ENCODE measurements around the gene METTL24. TPM values are rescaled to one million over a fixed set of nuclear protein-coding genes. Genes with fewer than 3 reads are reported as not detected.
"Not testable (repeated sequence)": the region's sequence is repeated elsewhere in the genome, so short reads cannot be mapped to it uniquely, and the experiment has no call there.

METTL24 gene
- total and polyA plus RNA-seq, 3 experiments from 2014 or later: 0.35 to 0.98 TPM; not detected in 1

DNA sequence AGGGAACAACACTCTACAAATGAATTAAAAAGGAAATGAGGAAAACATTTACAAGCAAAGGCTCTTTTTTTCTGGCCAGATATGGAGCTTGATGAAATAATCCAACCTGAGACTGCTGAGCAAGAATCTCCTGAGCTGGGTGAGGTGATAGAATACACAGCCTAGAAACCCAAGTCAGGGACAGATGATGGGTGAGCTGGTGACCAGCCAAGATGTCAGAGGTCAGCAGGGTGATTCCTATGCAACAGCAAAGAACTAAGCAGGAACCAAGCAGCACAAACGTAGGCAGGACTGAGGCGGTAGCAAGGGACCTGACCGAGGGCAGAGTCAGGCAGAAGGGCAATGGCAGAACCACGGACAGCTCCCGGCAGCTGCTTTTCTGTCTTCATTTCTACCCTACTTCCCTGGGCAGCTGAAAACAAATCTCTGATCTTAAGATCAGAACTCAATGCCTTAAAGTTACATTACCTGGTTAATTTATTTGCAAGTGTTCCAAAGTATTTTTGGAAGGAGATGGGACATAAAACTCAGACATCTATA, 102.9 kb downstream of the METTL24 start:
- ChIA-PET CTCF (no interaction called here), POLR2A (no interaction called here)
- Histone ChIP-seq H3K9me3 (ENCODE audit: low read length) (no peaks in the 10 kb centered on the region), H3K4me3 (ENCODE audit: low read length) (no peak overlapping the region), H3K36me3 (ENCODE audit: insufficient read depth, low read length) (no peaks in the 10 kb centered on the region), H3K4me1 (ENCODE audit: insufficient read depth, low read length) (no peaks in the 10 kb centered on the region), H3K27ac (ENCODE audit: low read depth, low read length) (no peak overlapping the region), H3K27me3 (ENCODE audit: insufficient read depth, low read length, poor library complexity, severe bottlenecking) (no peaks in the 10 kb centered on the region)
- no peak overlapping the region for H3K4me3 Mint-ChIP-seq
- H3K27ac Mint-ChIP-seq: no peak overlapping the region
- H3K9me3 Mint-ChIP-seq: peaks cover 0 to 20% (median 17%) of the 10 kb centered on the region in 5 donors
- no peaks in the 10 kb centered on the region for H3K4me1 Mint-ChIP-seq
- peaks cover 11 to 29% of the 10 kb centered on the region in 2 donors for H3K27me3 Mint-ChIP-seq
- no peak for DNase-seq
- H3K36me3 Mint-ChIP-seq: peaks cover 0 to 32% (median 2%) of the 10 kb centered on the region in 3 donors

DNA sequence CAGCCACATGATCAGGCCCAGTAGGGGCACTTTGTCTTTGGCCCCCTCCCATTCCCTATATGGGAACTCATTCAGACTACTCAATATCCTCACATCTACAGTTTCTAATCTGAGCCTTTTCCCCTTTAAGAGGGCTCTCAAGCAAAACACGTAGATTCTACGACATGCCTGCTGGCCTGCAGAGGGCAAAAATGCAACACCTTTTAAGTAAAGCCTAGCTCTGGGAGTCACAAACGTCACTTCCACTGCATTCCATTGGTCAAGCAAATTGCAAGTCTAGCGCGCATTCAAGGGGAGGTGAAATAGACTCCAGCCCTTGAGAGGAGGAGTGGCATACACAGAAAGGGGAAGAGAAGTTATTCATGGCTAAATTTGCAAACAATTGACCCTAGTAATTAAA, 107.3 kb downstream of the METTL24 start:
- Histone ChIP-seq H3K9me3 (ENCODE audit: low read length) (no peaks in the 10 kb centered on the region), H3K27me3 (ENCODE audit: insufficient read depth, low read length, poor library complexity, severe bottlenecking) (no peaks in the 10 kb centered on the region), H3K4me1 (ENCODE audit: insufficient read depth, low read length) (no peaks in the 10 kb centered on the region), H3K27ac (ENCODE audit: low read depth, low read length) (no peak overlapping the region), H3K36me3 (ENCODE audit: insufficient read depth, low read length) (no peaks in the 10 kb centered on the region), H3K4me3 (ENCODE audit: low read length) (no peak overlapping the region)
- CTCF ChIA-PET: no interaction called here
- POLR2A ChIA-PET: no interaction called here
- Mint-ChIP-seq H3K9me3 (peaks cover 0 to 6% (median 2%) of the 10 kb centered on the region in 5 donors), H3K36me3 (peaks cover 0 to 21% (median 5%) of the 10 kb centered on the region in 3 donors), H3K4me1 (no peaks in the 10 kb centered on the region), H3K27ac (no peak overlapping the region), H3K4me3 (no peak overlapping the region), H3K27me3 (peaks cover 3 to 10% of the 10 kb centered on the region in 2 donors)
- no peak for DNase-seq

- Mint-ChIP-seq H3K36me3 (peaks cover 0 to 21% (median 5%) of the 10 kb centered on the region in 3 donors), H3K27ac (no peak overlapping the region), H3K4me1 (no peaks in the 10 kb centered on the region), H3K4me3 (no peak overlapping the region), H3K9me3 (peaks cover 0 to 6% (median 2%) of the 10 kb centered on the region in 5 donors), H3K27me3 (peaks cover 1 to 6% of the 10 kb centered on the region in 2 donors)
- H3K9me3 ChIP-seq (ENCODE audit: low read length): no peaks in the 10 kb centered on the region
- H3K27me3 ChIP-seq (ENCODE audit: insufficient read depth, low read length, poor library complexity, severe bottlenecking): no peaks in the 10 kb centered on the region
- H3K27ac ChIP-seq (ENCODE audit: low read depth, low read length): no peak overlapping the region
- no peaks in the 10 kb centered on the region for H3K36me3 ChIP-seq (ENCODE audit: insufficient read depth, low read length)
- ChIA-PET CTCF (no interaction called here), POLR2A (no interaction called here)
- H3K4me1 ChIP-seq (ENCODE audit: insufficient read depth, low read length): no peaks in the 10 kb centered on the region
- no peak overlapping the region for H3K4me3 ChIP-seq (ENCODE audit: low read length)
- DNase-seq: no peak
These were observed 108.1 kb downstream of the METTL24 start for GRCh38 chr6:110250058-110250457.

- Histone ChIP-seq H3K4me1 (ENCODE audit: insufficient read depth, low read length) (no peaks in the 10 kb centered on the region), H3K27me3 (ENCODE audit: insufficient read depth, low read length, poor library complexity, severe bottlenecking) (no peaks in the 10 kb centered on the region), H3K27ac (ENCODE audit: low read depth, low read length) (no peak overlapping the region), H3K4me3 (ENCODE audit: low read length) (no peak overlapping the region), H3K9me3 (ENCODE audit: low read length) (no peaks in the 10 kb centered on the region), H3K36me3 (ENCODE audit: insufficient read depth, low read length) (no peaks in the 10 kb centered on the region)
- CTCF ChIA-PET: no interaction called here
- H3K4me1 Mint-ChIP-seq: no peaks in the 10 kb centered on the region
- H3K9me3 Mint-ChIP-seq: peaks cover 0 to 6% (median 0%) of the 10 kb centered on the region in 5 donors
- H3K4me3 Mint-ChIP-seq: no peak overlapping the region
- POLR2A ChIA-PET: no interaction called here
- no peak for DNase-seq
- peaks cover 5 to 12% (median 11%) of the 10 kb centered on the region in 3 donors for H3K36me3 Mint-ChIP-seq
- H3K27ac Mint-ChIP-seq: no peak overlapping the region
- H3K27me3 Mint-ChIP-seq: peaks cover 0 to 1% of the 10 kb centered on the region in 2 donors
These were observed 111.1 kb downstream of the METTL24 start for GRCh38 chr6:110246900-110247546.

DNA sequence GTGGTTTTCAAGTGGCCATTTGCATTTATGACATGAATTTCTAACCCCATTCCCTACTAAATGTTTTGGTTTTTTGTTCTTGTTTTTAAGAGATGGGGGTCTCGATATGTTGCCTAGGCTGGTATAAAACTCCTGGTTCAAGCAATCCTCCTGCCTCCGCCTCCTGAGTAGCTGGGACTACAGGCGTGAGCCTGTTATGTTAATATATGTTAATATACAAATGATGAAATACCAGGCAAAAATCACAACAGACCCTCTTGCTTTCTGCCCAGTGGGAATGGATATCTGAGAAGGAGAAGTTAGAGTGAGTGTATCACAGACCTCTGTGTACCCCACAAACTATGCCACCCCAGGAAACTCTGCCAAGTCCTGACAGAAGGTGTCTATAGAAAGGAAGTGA, 111.8 kb downstream of the METTL24 start:
- CTCF ChIA-PET: no interaction called here

DNA sequence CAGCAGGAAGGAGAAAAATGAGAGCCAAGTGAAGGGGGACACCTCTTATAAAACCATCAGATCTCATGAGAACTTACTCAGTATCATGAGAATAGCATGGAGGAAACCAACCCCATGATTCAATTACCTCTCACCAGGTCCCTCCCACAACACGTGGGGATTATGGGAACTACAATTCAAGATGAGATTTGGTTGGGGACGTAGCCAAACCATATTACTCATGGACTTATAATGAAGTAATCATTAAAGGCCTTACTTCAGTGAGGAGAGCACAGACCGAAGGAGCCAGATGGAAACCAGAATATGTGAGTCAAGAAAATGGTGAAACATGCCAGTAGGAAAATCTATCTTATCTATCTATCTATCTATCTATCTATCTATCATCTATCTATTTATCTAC, 113.5 kb downstream of the METTL24 start:
- H3K4me3 ChIP-seq (ENCODE audit: low read length); H3K4me3 Mint-ChIP-seq; H3K4me1 ChIP-seq (ENCODE audit: insufficient read depth, low read length); H3K27ac ChIP-seq (ENCODE audit: low read depth, low read length); H3K9me3 Mint-ChIP-seq; H3K4me1 Mint-ChIP-seq; H3K27me3 ChIP-seq (ENCODE audit: insufficient read depth, low read length, poor library complexity, severe bottlenecking); DNase-seq; POLR2A ChIA-PET; H3K9me3 ChIP-seq (ENCODE audit: low read length); H3K36me3 ChIP-seq (ENCODE audit: insufficient read depth, low read length); H3K27me3 Mint-ChIP-seq; CTCF ChIA-PET: not testable (repeated sequence)
- H3K27ac Mint-ChIP-seq: peak overlapping the region in 1 of 8 donors; percentile 74
- H3K36me3 Mint-ChIP-seq: peaks cover 4 to 13% (median 5%) of the 10 kb centered on the region in 3 donors

More for the DNA sequence above, 111.8 kb downstream of the METTL24 start:
- H3K27me3 Mint-ChIP-seq: no peaks in the 10 kb centered on the region
- H3K4me3 ChIP-seq (ENCODE audit: low read length): no peak overlapping the region
- H3K9me3 Mint-ChIP-seq: no peaks in the 10 kb centered on the region
- H3K27ac ChIP-seq (ENCODE audit: low read depth, low read length): no peak overlapping the region
- peak overlapping the region in 1 of 8 donors; percentile 43 for H3K27ac Mint-ChIP-seq
- H3K36me3 Mint-ChIP-seq: peaks cover 5 to 12% (median 8%) of the 10 kb centered on the region in 3 donors
- no peak overlapping the region for H3K4me3 Mint-ChIP-seq
- no peak for DNase-seq
- no peaks in the 10 kb centered on the region for H3K27me3 ChIP-seq (ENCODE audit: insufficient read depth, low read length, poor library complexity, severe bottlenecking)
- POLR2A ChIA-PET: no interaction called here
- H3K9me3 ChIP-seq (ENCODE audit: low read length): no peaks in the 10 kb centered on the region
- H3K36me3 ChIP-seq (ENCODE audit: insufficient read depth, low read length): no peaks in the 10 kb centered on the region
- no peaks in the 10 kb centered on the region for H3K4me1 Mint-ChIP-seq
- no peaks in the 10 kb centered on the region for H3K4me1 ChIP-seq (ENCODE audit: insufficient read depth, low read length)

DNA sequence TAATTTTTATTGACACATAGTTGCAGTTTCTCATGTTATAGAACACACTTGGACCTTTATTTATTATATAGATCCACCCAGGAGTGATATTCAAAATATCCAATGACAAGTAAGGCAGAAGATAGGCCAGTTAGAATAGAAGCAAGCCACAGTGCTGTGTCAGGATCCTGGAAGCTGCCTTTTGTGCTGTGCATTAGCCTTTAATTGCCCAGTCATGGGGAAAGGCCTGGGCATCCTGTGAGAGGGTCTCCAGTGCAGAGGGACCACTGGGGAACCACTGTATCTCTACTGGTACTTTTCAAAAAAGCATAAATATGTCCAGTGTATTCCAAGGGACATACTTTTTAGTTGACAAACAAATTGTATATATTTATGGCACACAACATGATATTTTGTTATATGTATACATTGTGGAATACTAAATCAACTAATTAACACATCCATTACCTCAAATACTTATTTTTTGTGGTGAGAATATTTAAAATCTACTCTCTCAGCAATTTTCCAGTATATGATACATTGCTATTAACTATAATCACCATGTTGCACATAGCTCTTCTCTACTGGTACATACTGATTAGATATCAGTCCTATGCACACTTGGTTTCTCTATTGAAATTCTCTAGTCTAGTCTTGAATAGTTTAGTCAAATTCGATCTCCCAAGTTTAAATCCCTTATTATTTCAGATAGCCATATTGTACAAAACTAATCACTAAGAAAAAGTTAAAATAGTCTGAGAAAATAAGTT, 118.4 kb downstream of the METTL24 start:
- H3K4me1 ChIP-seq (ENCODE audit: insufficient read depth, low read length): no peaks in the 10 kb centered on the region
- H3K9me3 Mint-ChIP-seq: no peaks in the 10 kb centered on the region
- H3K36me3 Mint-ChIP-seq: peaks cover 17 to 29% (median 22%) of the 10 kb centered on the region in 3 donors
- POLR2A ChIA-PET: no interaction called here
- no peaks in the 10 kb centered on the region for H3K27me3 Mint-ChIP-seq
- no peak overlapping the region for H3K27ac ChIP-seq (ENCODE audit: low read depth, low read length)
- no peaks in the 10 kb centered on the region for H3K27me3 ChIP-seq (ENCODE audit: insufficient read depth, low read length, poor library complexity, severe bottlenecking)
- no peaks in the 10 kb centered on the region for H3K36me3 ChIP-seq (ENCODE audit: insufficient read depth, low read length)
- H3K4me3 ChIP-seq (ENCODE audit: low read length): no peak overlapping the region
- no peak overlapping the region for H3K27ac Mint-ChIP-seq
- CTCF ChIA-PET: no interaction called here
- no peak for DNase-seq
- H3K4me1 Mint-ChIP-seq: peaks cover 0 to 1% (median 0%) of the 10 kb centered on the region in 3 donors
- no peak overlapping the region for H3K4me3 Mint-ChIP-seq
- no peaks in the 10 kb centered on the region for H3K9me3 ChIP-seq (ENCODE audit: low read length)

GRCh38 chr6:110236007-110236406, 122.1 kb downstream of the METTL24 start:
- Mint-ChIP-seq H3K36me3 (peaks cover 17 to 36% (median 18%) of the 10 kb centered on the region in 3 donors), H3K4me1 (peaks cover 12 to 19% (median 16%) of the 10 kb centered on the region in 3 donors)
- H3K4me1 ChIP-seq (ENCODE audit: insufficient read depth, low read length); H3K4me3 Mint-ChIP-seq; H3K27ac Mint-ChIP-seq; H3K36me3 ChIP-seq (ENCODE audit: insufficient read depth, low read length); DNase-seq; H3K9me3 ChIP-seq (ENCODE audit: low read length); H3K27me3 Mint-ChIP-seq; H3K9me3 Mint-ChIP-seq; POLR2A ChIA-PET; H3K27ac ChIP-seq (ENCODE audit: low read depth, low read length); H3K27me3 ChIP-seq (ENCODE audit: insufficient read depth, low read length, poor library complexity, severe bottlenecking); H3K4me3 ChIP-seq (ENCODE audit: low read length): not testable (repeated sequence)
- CTCF ChIA-PET: interaction anchor here (1.3 kb wide), 1 partner anchor 26 kb away, joined by 3 read pairs; no protein-coding TSS in a partner anchor

Measured in CD8-positive, alpha-beta memory T cell (primary cell).